Prostate gland (tissue), 2 donors: ENCODE measurements around the gene MOCS1.

Experiments
- POLR2A ChIP-seq: fragments of 450-650 bp; IDR thresholded peaks from one replicate; pipeline ENCODE4 v1.6.1; 2016; ENCODE audit warnings: antibody characterized with exemption, mild to moderate bottlenecking
- POLR2AphosphoS5 ChIP-seq: sonication (generic); formaldehyde crosslinking; IDR thresholded peaks from one replicate; pipeline ENCODE4 v1.6.1; 2017; ENCODE audit warnings: antibody characterized with exemption
- TF ChIP-seq, protein P1 (sequence below), 4 experiments: fragments of 200-600 bp in 2 of 4; fragments of 450-650 bp in 2 of 4; sonication (generic) in 2 of 4; IDR thresholded peaks; 1 replicate in 3 of 4; 2 replicates in 1 of 4; pipeline ENCODE4 v1.5.1; 2016 to 2019; ENCODE audit warnings: antibody characterized with exemption in 4 of 4, mild to moderate bottlenecking in 2 of 4, moderate library complexity in 2 of 4

DNA sequence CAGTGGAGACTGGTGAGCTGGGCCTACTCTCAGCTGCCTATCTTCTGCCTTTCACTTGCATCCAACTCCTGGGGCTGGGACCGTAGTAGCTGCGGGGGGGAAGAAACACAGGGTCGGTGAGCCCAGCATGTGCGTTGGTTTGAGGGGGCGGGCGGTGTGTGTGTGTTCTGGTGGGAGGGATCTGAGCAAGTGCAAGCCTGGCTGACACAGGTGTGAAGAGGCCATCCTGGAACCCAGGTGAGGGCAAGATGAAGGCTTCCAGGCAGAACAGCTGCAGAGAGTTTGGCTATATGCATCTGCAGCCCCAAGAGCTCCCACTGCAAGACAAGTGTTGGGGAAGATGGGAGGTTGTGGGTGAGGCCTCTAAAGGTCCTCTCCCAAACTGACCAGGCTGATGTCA lies 30.6 kb downstream of the MOCS1 start:
- TF ChIP-seq, protein P1, sequence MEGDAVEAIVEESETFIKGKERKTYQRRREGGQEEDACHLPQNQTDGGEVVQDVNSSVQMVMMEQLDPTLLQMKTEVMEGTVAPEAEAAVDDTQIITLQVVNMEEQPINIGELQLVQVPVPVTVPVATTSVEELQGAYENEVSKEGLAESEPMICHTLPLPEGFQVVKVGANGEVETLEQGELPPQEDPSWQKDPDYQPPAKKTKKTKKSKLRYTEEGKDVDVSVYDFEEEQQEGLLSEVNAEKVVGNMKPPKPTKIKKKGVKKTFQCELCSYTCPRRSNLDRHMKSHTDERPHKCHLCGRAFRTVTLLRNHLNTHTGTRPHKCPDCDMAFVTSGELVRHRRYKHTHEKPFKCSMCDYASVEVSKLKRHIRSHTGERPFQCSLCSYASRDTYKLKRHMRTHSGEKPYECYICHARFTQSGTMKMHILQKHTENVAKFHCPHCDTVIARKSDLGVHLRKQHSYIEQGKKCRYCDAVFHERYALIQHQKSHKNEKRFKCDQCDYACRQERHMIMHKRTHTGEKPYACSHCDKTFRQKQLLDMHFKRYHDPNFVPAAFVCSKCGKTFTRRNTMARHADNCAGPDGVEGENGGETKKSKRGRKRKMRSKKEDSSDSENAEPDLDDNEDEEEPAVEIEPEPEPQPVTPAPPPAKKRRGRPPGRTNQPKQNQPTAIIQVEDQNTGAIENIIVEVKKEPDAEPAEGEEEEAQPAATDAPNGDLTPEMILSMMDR (IDR thresholded peaks at IDR 0.05) = no peak
- TF ChIP-seq POLR2A = no peak
- TF ChIP-seq POLR2AphosphoS5 = no peak
